ENCODE measurements around the gene PRKAA2. TPM values are rescaled to one million over a fixed set of nuclear protein-coding genes. Genes with fewer than 3 reads are reported as not detected.

Gene PRKAA2
- total and polyA plus RNA-seq, 10 of the 15 experiments (the other 5 are each of a cell fraction or from before 2014, with no cell fraction given): 0.01 TPM; not detected in 9

DNA sequence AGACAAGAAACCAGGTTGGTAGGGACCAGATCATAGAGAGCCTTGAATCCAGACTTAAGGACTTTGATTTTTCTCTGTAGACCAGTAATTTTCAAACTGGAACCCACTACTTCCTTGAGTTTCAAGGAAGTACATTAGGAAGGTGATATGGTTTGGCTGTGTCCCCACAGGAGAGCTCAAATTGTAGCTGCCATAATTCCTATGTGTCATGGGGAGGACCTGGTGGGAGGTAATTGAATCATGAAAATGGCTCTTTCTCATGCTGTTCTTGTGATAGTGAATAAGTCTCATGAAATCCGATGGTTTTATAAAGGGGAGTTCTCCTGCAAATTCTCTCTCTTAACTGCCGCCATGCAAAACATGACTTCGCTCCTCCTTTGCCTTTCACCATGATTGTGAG, 10.1 kb upstream of the PRKAA2 start (continued):
- TF ChIP-seq, protein P1, sequence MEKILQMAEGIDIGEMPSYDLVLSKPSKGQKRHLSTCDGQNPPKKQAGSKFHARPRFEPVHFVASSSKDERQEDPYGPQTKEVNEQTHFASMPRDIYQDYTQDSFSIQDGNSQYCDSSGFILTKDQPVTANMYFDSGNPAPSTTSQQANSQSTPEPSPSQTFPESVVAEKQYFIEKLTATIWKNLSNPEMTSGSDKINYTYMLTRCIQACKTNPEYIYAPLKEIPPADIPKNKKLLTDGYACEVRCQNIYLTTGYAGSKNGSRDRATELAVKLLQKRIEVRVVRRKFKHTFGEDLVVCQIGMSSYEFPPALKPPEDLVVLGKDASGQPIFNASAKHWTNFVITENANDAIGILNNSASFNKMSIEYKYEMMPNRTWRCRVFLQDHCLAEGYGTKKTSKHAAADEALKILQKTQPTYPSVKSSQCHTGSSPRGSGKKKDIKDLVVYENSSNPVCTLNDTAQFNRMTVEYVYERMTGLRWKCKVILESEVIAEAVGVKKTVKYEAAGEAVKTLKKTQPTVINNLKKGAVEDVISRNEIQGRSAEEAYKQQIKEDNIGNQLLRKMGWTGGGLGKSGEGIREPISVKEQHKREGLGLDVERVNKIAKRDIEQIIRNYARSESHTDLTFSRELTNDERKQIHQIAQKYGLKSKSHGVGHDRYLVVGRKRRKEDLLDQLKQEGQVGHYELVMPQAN (conservative IDR thresholded peaks at IDR 0.05): no peak
- no peak for TF ChIP-seq RELA (IDR thresholded peaks at IDR 0.05; ENCODE audit: borderline replicate concordance, partially characterized antibody)
- TF ChIP-seq, protein P2, sequence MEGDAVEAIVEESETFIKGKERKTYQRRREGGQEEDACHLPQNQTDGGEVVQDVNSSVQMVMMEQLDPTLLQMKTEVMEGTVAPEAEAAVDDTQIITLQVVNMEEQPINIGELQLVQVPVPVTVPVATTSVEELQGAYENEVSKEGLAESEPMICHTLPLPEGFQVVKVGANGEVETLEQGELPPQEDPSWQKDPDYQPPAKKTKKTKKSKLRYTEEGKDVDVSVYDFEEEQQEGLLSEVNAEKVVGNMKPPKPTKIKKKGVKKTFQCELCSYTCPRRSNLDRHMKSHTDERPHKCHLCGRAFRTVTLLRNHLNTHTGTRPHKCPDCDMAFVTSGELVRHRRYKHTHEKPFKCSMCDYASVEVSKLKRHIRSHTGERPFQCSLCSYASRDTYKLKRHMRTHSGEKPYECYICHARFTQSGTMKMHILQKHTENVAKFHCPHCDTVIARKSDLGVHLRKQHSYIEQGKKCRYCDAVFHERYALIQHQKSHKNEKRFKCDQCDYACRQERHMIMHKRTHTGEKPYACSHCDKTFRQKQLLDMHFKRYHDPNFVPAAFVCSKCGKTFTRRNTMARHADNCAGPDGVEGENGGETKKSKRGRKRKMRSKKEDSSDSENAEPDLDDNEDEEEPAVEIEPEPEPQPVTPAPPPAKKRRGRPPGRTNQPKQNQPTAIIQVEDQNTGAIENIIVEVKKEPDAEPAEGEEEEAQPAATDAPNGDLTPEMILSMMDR (IDR thresholded peaks at IDR 0.05 in 2 of 3, conservative IDR thresholded peaks at IDR 0.05 in 1 of 3; ENCODE audit: control insufficient read depth in 2 of 3, extremely low read depth in 1 of 3, insufficient read depth in 1 of 3, low read depth in 3 of 3, low read length in 3 of 3): no peak
- TF ChIP-seq, protein P3, sequence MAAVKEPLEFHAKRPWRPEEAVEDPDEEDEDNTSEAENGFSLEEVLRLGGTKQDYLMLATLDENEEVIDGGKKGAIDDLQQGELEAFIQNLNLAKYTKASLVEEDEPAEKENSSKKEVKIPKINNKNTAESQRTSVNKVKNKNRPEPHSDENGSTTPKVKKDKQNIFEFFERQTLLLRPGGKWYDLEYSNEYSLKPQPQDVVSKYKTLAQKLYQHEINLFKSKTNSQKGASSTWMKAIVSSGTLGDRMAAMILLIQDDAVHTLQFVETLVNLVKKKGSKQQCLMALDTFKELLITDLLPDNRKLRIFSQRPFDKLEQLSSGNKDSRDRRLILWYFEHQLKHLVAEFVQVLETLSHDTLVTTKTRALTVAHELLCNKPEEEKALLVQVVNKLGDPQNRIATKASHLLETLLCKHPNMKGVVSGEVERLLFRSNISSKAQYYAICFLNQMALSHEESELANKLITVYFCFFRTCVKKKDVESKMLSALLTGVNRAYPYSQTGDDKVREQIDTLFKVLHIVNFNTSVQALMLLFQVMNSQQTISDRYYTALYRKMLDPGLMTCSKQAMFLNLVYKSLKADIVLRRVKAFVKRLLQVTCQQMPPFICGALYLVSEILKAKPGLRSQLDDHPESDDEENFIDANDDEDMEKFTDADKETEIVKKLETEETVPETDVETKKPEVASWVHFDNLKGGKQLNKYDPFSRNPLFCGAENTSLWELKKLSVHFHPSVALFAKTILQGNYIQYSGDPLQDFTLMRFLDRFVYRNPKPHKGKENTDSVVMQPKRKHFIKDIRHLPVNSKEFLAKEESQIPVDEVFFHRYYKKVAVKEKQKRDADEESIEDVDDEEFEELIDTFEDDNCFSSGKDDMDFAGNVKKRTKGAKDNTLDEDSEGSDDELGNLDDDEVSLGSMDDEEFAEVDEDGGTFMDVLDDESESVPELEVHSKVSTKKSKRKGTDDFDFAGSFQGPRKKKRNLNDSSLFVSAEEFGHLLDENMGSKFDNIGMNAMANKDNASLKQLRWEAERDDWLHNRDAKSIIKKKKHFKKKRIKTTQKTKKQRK (IDR thresholded peaks at IDR 0.05; ENCODE audit: low read depth, low read length): no peak
- no peak for TF ChIP-seq SRF (IDR thresholded peaks at IDR 0.05; ENCODE audit: low read depth in 2 of 2, low read length in 2 of 2)
- TF ChIP-seq, protein P4, sequence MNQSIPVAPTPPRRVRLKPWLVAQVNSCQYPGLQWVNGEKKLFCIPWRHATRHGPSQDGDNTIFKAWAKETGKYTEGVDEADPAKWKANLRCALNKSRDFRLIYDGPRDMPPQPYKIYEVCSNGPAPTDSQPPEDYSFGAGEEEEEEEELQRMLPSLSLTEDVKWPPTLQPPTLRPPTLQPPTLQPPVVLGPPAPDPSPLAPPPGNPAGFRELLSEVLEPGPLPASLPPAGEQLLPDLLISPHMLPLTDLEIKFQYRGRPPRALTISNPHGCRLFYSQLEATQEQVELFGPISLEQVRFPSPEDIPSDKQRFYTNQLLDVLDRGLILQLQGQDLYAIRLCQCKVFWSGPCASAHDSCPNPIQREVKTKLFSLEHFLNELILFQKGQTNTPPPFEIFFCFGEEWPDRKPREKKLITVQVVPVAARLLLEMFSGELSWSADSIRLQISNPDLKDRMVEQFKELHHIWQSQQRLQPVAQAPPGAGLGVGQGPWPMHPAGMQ (IDR thresholded peaks at IDR 0.05; ENCODE audit: borderline replicate concordance): no peak
- no peak for TF ChIP-seq EP300 (IDR thresholded peaks at IDR 0.05; ENCODE audit: borderline replicate concordance in 1 of 2, control insufficient read depth in 1 of 2, low read depth in 2 of 2, low read length in 2 of 2)
- TF ChIP-seq RAD51 (IDR thresholded peaks at IDR 0.05): no peak
- no peak for TF ChIP-seq HDAC2 (IDR thresholded peaks at IDR 0.05)
- TF ChIP-seq KAT2A (conservative IDR thresholded peaks at IDR 0.05; ENCODE audit: control insufficient read depth, low read depth, low read length): no peak

All from GM12878 (cell line).